Activated B cell treated with CpG ODN at 0.5 μM for 24 hours (primary cell): ENCODE data around the gene ADAMTS16. TPM values are rescaled to one million over a fixed set of nuclear protein-coding genes. Genes with fewer than 3 reads are reported as not detected.

Source experiments
- ATAC-seq: fragments of 200-7000 bp; cut with Tn5 transposase; one replicate; pipeline ENCODE4 v1.10.0; 2021; ENCODE audit warnings: low read depth, mild to moderate bottlenecking, moderate library complexity
- CTCF ChIA-PET: fragments of 350-600 bp; sonication (Branson Sonifier 250); formaldehyde crosslinking; loops from one replicate; lab custom pipeline; 2021; ENCODE audit warnings: antibody characterized with exemption; lab: Charles Lee
- POLR2A ChIA-PET: fragments of 350-600 bp; sonication (Branson Sonifier 250); formaldehyde crosslinking; loops from one replicate; lab custom pipeline; 2021; ENCODE audit warnings: antibody characterized with exemption; lab: Charles Lee
- DNase-seq: peaks from one replicate; pipeline ENCODE4 v3.0.0; 2022
- H3K27ac Mint-ChIP-seq: one replicate; pipeline ENCODE4 v1.8.0; 2020; ENCODE audit warnings: mixed read lengths
- H3K27me3 Mint-ChIP-seq: one replicate; pipeline ENCODE4 v1.8.0; 2021; ENCODE audit warnings: mixed read lengths
- H3K36me3 Mint-ChIP-seq: one replicate; pipeline ENCODE4 v1.8.0; 2021; ENCODE audit warnings: low read depth, mixed read lengths
- H3K4me1 Mint-ChIP-seq: one replicate; pipeline ENCODE4 v1.8.0; 2021; ENCODE audit warnings: mixed read lengths
- H3K4me3 Mint-ChIP-seq: one replicate; pipeline ENCODE4 v1.8.0; 2020; ENCODE audit warnings: mild to moderate bottlenecking, mixed read lengths
- H3K9me3 Mint-ChIP-seq: one replicate; pipeline ENCODE4 v1.8.0; 2020; ENCODE audit warnings: mixed read lengths
- CTCF ChIP-seq: fragments of 200-600 bp; IDR thresholded peaks from one replicate; pipeline ENCODE4 v1.8.0; 2022; ENCODE audit warnings: antibody characterized with exemption, mild to moderate bottlenecking
- intact Hi-C: fragments of 100-400 bp; cut with micrococcal nuclease; formaldehyde crosslinking; loops from one replicate; pipeline ENCODE4 v1.15.1; 2024
- total RNA-seq: library from RNA; stranded (reverse); gene quantifications from 2 replicates; pipeline ENCODE4 v1.2.3, GENCODE V29; 2022

Gene ADAMTS16
- total RNA-seq, 1 donor from 2014 or later, result not detected

- Mint-ChIP-seq H3K27ac (no peak overlapping the region), H3K27me3 (no peaks in the 10 kb centered on the region), H3K4me1 (no peaks in the 10 kb centered on the region), H3K36me3 (no peaks in the 10 kb centered on the region), H3K4me3 (no peak overlapping the region), H3K9me3 (peaks cover 4% of the 10 kb centered on the region)
- DNase-seq (no peak), ATAC-seq (no peak)
- ChIA-PET POLR2A (no interaction called here), CTCF (no interaction called here)
- no peak for TF ChIP-seq CTCF
- intact Hi-C loops, result no loop called here
Observed at GRCh38 chr5:5103245-5103644, 36.9 kb upstream of the ADAMTS16 start.

GRCh38 chr5:5104550-5104949 lies 35.6 kb upstream of the ADAMTS16 start:
- no peak for TF ChIP-seq CTCF
- POLR2A ChIA-PET, result no interaction called here
- ATAC-seq, result no peak
- CTCF ChIA-PET, result no interaction called here
- Mint-ChIP-seq H3K4me3 (no peak overlapping the region), H3K27ac (no peak overlapping the region), H3K36me3 (no peaks in the 10 kb centered on the region), H3K9me3 (peaks cover 4% of the 10 kb centered on the region), H3K27me3 (no peaks in the 10 kb centered on the region), H3K4me1 (no peaks in the 10 kb centered on the region)
- intact Hi-C loops, result no loop called here
- DNase-seq, result no peak

- CTCF ChIA-PET, result no interaction called here
- no peaks in the 10 kb centered on the region for H3K27me3 Mint-ChIP-seq
- H3K4me3 Mint-ChIP-seq, result no peak overlapping the region
- H3K9me3 Mint-ChIP-seq, result peaks cover 4% of the 10 kb centered on the region
- DNase-seq (no peak), ATAC-seq (no peak)
- POLR2A ChIA-PET, result no interaction called here
- no peaks in the 10 kb centered on the region for H3K36me3 Mint-ChIP-seq
- TF ChIP-seq CTCF, result no peak
- H3K4me1 Mint-ChIP-seq, result no peaks in the 10 kb centered on the region
- no peak overlapping the region for H3K27ac Mint-ChIP-seq
- intact Hi-C loops, result no loop called here
Observed at GRCh38 chr5:5105531-5105930, 34.6 kb upstream of the ADAMTS16 start.

- intact Hi-C loops, result no loop called here
- no peak for TF ChIP-seq CTCF
- ChIA-PET CTCF (no interaction called here), POLR2A (no interaction called here)
- Mint-ChIP-seq H3K9me3 (peaks cover 9% of the 10 kb centered on the region), H3K27ac (no peak overlapping the region), H3K4me3 (no peak overlapping the region), H3K36me3 (no peaks in the 10 kb centered on the region), H3K27me3 (no peaks in the 10 kb centered on the region), H3K4me1 (no peaks in the 10 kb centered on the region)
- DNase-seq (no peak), ATAC-seq (no peak)
Observed at GRCh38 chr5:5116956-5117355, 23.2 kb upstream of the ADAMTS16 start.

- Mint-ChIP-seq H3K36me3 (no peaks in the 10 kb centered on the region), H3K27me3 (no peaks in the 10 kb centered on the region), H3K4me1 (no peaks in the 10 kb centered on the region), H3K27ac (no peak overlapping the region), H3K4me3 (no peak overlapping the region), H3K9me3 (peaks cover 7% of the 10 kb centered on the region)
- ChIA-PET POLR2A (no interaction called here), CTCF (no interaction called here)
- ATAC-seq (no peak), DNase-seq (no peak)
- intact Hi-C loops, result no loop called here
- TF ChIP-seq CTCF, result no peak
Observed at GRCh38 chr5:5122776-5123175, 17.4 kb upstream of the ADAMTS16 start.
